Left lung (tissue), 10 donors: ENCODE data around the gene EDIL3. TPM values are rescaled to one million over a fixed set of nuclear protein-coding genes. Genes with fewer than 3 reads are reported as not detected.

ENCODE experiments used
- ATAC-seq: fragments of 200-7000 bp; cut with Tn5 transposase; one replicate; pipeline ENCODE4 v1.9.1; 2020; ENCODE audit warnings: moderate library complexity
- DNase-seq, 4 donors: peaks; one replicate each; pipeline ENCODE4 v3.0.0-alpha.2; 2013 to 2020
- H3K27ac ChIP-seq, 2 donors: fragments of 200-600 bp; sonication (generic) in 1 of 2; one replicate each; pipeline versions ENCODE4 v1.5.0 to v1.8.0; 2020 to 2021
- H3K27me3 ChIP-seq, 2 donors: fragments of 200-600 bp; sonication (generic) in 1 of 2; one replicate each; pipeline versions ENCODE4 v1.5.0 to v1.8.0; 2020 to 2021
- H3K36me3 ChIP-seq, 2 donors: fragments of 200-600 bp; sonication (generic) in 1 of 2; one replicate each; pipeline versions ENCODE4 v1.5.0 to v1.8.0; 2020 to 2021
- H3K4me1 ChIP-seq, 2 donors: fragments of 200-600 bp; one replicate each; pipeline ENCODE4 v1.8.0; 2021
- H3K4me3 ChIP-seq, 2 donors: fragments of 200-600 bp; sonication (generic) in 1 of 2; one replicate each; pipeline versions ENCODE4 v1.5.0 to v1.8.0; 2020 to 2021; ENCODE audit warnings: mild to moderate bottlenecking in 1 of 2
- H3K9me3 ChIP-seq, 2 donors: fragments of 200-600 bp; sonication (generic) in 1 of 2; one replicate each; pipeline versions ENCODE4 v1.5.0 to v1.8.0; 2020 to 2021
- intact Hi-C, 2 donors: fragments of 100-400 bp; cut with DNase I; formaldehyde crosslinking; loops; one replicate each; pipeline versions ENCODE4 v1.11.2 to v1.14.2; 2022
- polyA plus RNA-seq, 6 donors: library from polyadenylated mRNA; unstranded; fragments of 120-200 nt; gene quantifications; one replicate each; pipeline ENCODE4 v1.2.1, GENCODE V29; 2013; ENCODE audit not compliant: insufficient read length in 6 of 6
- total RNA-seq, 2 donors: library from RNA; stranded (reverse); fragmentation: NEBNext Ultra II Directional; extraction: Animal tissue kit (Norgen Biotek cat#: 25700); gene quantifications; one replicate each; pipeline ENCODE4 v1.2.1, GENCODE V29; 2021
- TF ChIP-seq, protein P1 (sequence below), 2 donors: fragments of 200-600 bp; sonication (generic) in 1 of 2; IDR thresholded peaks; one replicate each; pipeline versions ENCODE4 v1.5.0 to v1.8.0; 2021; ENCODE audit warnings: antibody characterized with exemption in 2 of 2
- donor health status: DM: no; HTN: yes; CAD: no.
- donor health status: DM: no; HTN: no; CAD: no.

The EDIL3 gene
- total and polyA plus RNA-seq, 8 donors = 20.6 to 59.9 (median 42.3) TPM

DNA sequence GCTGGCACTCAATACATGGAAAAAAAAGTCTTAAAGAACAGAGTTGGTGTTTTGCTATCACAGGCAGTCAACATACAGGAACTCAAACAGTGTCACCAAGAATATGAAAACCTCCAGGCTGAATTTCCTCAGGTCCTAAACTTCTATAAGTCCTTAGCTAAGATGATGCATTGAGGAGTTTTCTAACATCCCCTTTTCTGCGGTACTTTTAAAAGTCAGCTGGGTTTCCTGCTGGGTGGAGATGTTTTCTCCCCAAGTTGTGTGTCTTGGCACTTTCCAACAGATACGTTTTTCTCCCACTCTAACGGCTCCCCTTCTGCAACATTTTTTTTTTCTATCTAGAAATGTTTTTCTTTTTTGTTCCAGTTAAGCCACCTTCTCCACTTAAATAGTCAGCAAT is 419.2 kb downstream of the EDIL3 start:
- DNase-seq = no peak
- intact Hi-C loops = no loop called here
- H3K4me1 ChIP-seq = no peaks in the 10 kb centered on the region

DNA sequence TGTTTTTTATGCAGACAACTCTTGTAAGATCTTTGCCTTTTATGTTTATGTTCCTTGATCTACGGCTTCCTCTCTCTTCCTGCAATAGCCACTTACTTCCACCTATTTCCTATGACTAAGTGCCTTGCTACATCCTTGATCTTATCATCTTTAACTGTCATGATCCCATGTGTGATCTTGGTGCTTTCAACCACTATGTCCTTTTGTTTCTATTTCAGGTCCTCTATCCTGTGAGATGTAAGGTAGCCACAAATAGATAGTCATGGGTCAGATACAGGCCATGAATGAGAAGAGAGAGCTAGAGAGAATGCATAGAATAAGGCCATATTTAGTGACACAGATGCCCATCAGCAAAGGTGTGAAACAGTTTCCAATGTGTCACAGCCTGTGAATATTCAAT is 420.4 kb downstream of the EDIL3 start:
- intact Hi-C loops = no loop called here
- Histone ChIP-seq H3K4me3 (no peak overlapping the region), H3K36me3 (no peaks in the 10 kb centered on the region), H3K27me3 (no peaks in the 10 kb centered on the region), H3K9me3 (no peaks in the 10 kb centered on the region), H3K27ac (no peak overlapping the region), H3K4me1 (no peaks in the 10 kb centered on the region)
- TF ChIP-seq, protein P1, sequence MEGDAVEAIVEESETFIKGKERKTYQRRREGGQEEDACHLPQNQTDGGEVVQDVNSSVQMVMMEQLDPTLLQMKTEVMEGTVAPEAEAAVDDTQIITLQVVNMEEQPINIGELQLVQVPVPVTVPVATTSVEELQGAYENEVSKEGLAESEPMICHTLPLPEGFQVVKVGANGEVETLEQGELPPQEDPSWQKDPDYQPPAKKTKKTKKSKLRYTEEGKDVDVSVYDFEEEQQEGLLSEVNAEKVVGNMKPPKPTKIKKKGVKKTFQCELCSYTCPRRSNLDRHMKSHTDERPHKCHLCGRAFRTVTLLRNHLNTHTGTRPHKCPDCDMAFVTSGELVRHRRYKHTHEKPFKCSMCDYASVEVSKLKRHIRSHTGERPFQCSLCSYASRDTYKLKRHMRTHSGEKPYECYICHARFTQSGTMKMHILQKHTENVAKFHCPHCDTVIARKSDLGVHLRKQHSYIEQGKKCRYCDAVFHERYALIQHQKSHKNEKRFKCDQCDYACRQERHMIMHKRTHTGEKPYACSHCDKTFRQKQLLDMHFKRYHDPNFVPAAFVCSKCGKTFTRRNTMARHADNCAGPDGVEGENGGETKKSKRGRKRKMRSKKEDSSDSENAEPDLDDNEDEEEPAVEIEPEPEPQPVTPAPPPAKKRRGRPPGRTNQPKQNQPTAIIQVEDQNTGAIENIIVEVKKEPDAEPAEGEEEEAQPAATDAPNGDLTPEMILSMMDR (IDR thresholded peaks at IDR 0.05) = no peak
- DNase-seq = no peak
- ATAC-seq = no peak

More for the DNA sequence above, 419.2 kb downstream of the EDIL3 start:
- ATAC-seq = no peak
- no peak overlapping the region for H3K4me3 ChIP-seq
- H3K9me3 ChIP-seq = no peaks in the 10 kb centered on the region
- H3K36me3 ChIP-seq = no peaks in the 10 kb centered on the region
- TF ChIP-seq, protein P1 (IDR thresholded peaks at IDR 0.05) = no peak
- H3K27me3 ChIP-seq = no peaks in the 10 kb centered on the region
- H3K27ac ChIP-seq = no peak overlapping the region

DNA sequence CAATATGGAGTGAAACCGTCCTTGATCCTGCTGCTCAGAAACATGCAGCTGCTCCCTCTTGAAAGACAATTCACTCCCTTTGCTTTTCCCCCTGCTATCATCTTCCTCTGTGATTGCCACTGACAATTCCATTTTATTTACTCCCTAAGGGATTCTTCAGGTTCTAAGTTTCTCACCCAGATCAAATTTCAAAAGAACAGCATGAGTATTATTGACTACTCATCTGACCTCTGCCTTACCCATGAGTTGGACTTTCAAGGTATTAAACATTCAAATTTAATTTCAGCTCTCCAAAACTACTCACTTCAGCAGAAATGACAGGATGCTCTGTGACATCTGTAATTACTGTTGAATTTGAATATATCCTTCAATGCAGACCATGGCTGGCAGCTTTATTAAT is 427.5 kb downstream of the EDIL3 start:
- DNase-seq = no peak
- Histone ChIP-seq H3K27me3 (no peaks in the 10 kb centered on the region), H3K9me3 (no peaks in the 10 kb centered on the region), H3K27ac (no peak overlapping the region), H3K4me3 (no peak overlapping the region), H3K36me3 (no peaks in the 10 kb centered on the region), H3K4me1 (no peaks in the 10 kb centered on the region)
- ATAC-seq = no peak
- intact Hi-C loops = no loop called here
- TF ChIP-seq, protein P1 (IDR thresholded peaks at IDR 0.05) = no peak

DNA sequence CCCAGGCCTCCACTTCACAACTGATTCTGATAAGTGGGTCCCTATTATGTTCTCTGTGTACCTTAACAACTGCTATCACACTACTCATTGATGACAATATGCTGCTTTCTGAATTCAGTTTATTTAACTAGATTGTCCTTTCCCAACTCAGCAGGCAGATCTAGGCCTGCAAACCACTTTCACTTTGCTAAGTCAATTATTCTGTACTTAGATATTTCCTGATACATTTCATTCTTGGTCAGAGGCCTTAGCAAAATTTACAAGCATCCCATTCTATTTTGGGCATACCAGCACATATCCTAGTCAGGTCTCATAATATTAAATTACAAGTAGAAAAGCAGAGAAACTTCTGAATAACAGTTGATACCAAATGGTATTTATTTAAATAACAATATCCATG is 428.3 kb downstream of the EDIL3 start:
- no peaks in the 10 kb centered on the region for H3K9me3 ChIP-seq
- no peak overlapping the region for H3K27ac ChIP-seq
- H3K27me3 ChIP-seq = no peaks in the 10 kb centered on the region
- TF ChIP-seq, protein P1 (IDR thresholded peaks at IDR 0.05) = no peak
- intact Hi-C loops = no loop called here
- H3K4me3 ChIP-seq = no peak overlapping the region
- H3K4me1 ChIP-seq = no peaks in the 10 kb centered on the region
- DNase-seq (no peak), ATAC-seq (no peak)
- H3K36me3 ChIP-seq = no peaks in the 10 kb centered on the region

DNA sequence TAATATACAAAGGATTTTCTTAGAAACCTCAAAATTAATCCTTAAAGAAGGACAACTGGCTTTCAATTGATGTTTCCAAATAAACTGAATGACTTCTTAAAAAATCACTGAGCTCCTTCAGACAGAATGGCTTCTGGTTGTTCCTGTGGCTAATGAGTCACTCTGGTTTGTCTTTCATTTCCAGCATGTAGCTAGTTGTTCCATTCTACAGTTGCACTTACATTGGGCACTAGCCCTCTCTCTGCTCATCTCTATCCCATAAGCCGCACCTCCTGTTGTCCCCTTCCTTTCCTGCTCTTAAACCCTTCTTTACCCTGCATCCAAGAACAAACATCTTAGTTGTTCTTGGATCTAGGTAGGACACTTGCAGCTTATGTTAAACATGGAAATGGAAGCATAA is 428.8 kb downstream of the EDIL3 start:
- no peak overlapping the region for H3K27ac ChIP-seq
- DNase-seq = no peak
- no peaks in the 10 kb centered on the region for H3K36me3 ChIP-seq
- H3K27me3 ChIP-seq = no peaks in the 10 kb centered on the region
- no peak overlapping the region for H3K4me3 ChIP-seq
- H3K9me3 ChIP-seq = no peaks in the 10 kb centered on the region
- TF ChIP-seq, protein P1 (IDR thresholded peaks at IDR 0.05) = no peak
- no peaks in the 10 kb centered on the region for H3K4me1 ChIP-seq
- ATAC-seq = no peak
- intact Hi-C loops = no loop called here
